H1 (cell line): ENCODE results near the gene KDR. TPM values are rescaled to one million over a fixed set of nuclear protein-coding genes. Genes with fewer than 3 reads are reported as not detected.

Experiments
- CTCF ChIA-PET: fragments of 300-600 bp; sonication (Branson Sonifier 250); formaldehyde crosslinking; loops from one replicate; lab custom pipeline; 2021; ENCODE audit not compliant: partially characterized antibody; lab: Charles Lee
- POLR2A ChIA-PET: fragments of 300-600 bp; sonication (Branson Sonifier 250); formaldehyde crosslinking; loops from one replicate; lab custom pipeline; 2021; ENCODE audit warnings: inconsistent platforms; ENCODE audit not compliant: partially characterized antibody; lab: Charles Lee
- DNase-seq, 2 experiments: peaks; one replicate each; pipeline versions ENCODE4 v3.0.0 to v3.0.0-alpha.2; 2010 to 2022; ENCODE audit warnings: low spot score in 2 of 2, low read depth in 1 of 2, mixed read lengths in 1 of 2
- FAIRE-seq: peaks from 2 replicates; lab custom pipeline; 2011; peaks lifted over from hg19 to GRCh38; lab: Jason Lieb, UNC
- H2AFZ ChIP-seq: 2 replicates; pipeline ENCODE4 v1.8.1; 2012; ENCODE audit warnings: low read length, inconsistent platforms
- H2AK5ac ChIP-seq: 2 replicates; pipeline ENCODE4 v1.6.1; 2013; ENCODE audit warnings: low read depth, low read length
- H2BK120ac ChIP-seq: replicated peaks from 2 replicates; pipeline ENCODE3; 2013; ENCODE audit warnings: low read depth, low read length, inconsistent platforms
- H2BK12ac ChIP-seq: 2 replicates; pipeline ENCODE4 v1.6.1; 2013; ENCODE audit warnings: low read depth, low read length
- H2BK15ac ChIP-seq: 2 replicates; pipeline ENCODE4 v1.6.1; 2013; ENCODE audit warnings: low read length
- H2BK20ac ChIP-seq: 2 replicates; pipeline ENCODE4 v1.6.1; 2013; ENCODE audit warnings: low read length
- H2BK5ac ChIP-seq: 2 replicates; pipeline ENCODE4 v1.6.1; 2013; ENCODE audit warnings: low read depth, low read length
- H3K14ac ChIP-seq: 2 replicates; pipeline ENCODE4 v1.6.1; 2013; ENCODE audit warnings: inconsistent platforms; ENCODE audit not compliant: insufficient read length
- H3K18ac ChIP-seq: 2 replicates; pipeline ENCODE4 v1.6.1; 2013; ENCODE audit warnings: low read length; ENCODE audit errors: extremely low read depth
- H3K23ac ChIP-seq: 2 replicates; pipeline ENCODE4 v1.6.1; 2013; ENCODE audit warnings: inconsistent platforms; ENCODE audit not compliant: insufficient read length
- H3K23me2 ChIP-seq: 2 replicates; pipeline ENCODE4 v1.6.1; 2013; ENCODE audit warnings: low read depth, low read length
- H3K27ac ChIP-seq: 2 replicates; pipeline ENCODE4 v1.6.1; 2011; ENCODE audit warnings: low read depth, low read length, inconsistent platforms
- H3K27me3 ChIP-seq, 4 experiments: replicated peaks in 1 of 4; 1 replicate in 1 of 4; 2 replicates in 3 of 4; pipeline versions ENCODE4 v1.6.1 to v1.8.1; 2011 to 2013; ENCODE audit warnings: low read length in 3 of 4, mild to moderate bottlenecking in 3 of 4, inconsistent platforms in 2 of 4, mixed read lengths in 2 of 4, moderate library complexity in 1 of 4; ENCODE audit not compliant: control insufficient read depth in 3 of 4, insufficient read depth in 3 of 4; ENCODE audit errors: extremely low read depth in 1 of 4
- H3K36me3 ChIP-seq, 4 experiments: 2 replicates each; pipeline versions ENCODE4 v1.6.1 to v1.8.1; 2011 to 2013; ENCODE audit warnings: mild to moderate bottlenecking in 4 of 4, low read length in 3 of 4, moderate library complexity in 2 of 4, control low read depth in 1 of 4, inconsistent platforms in 1 of 4; ENCODE audit not compliant: insufficient read depth in 4 of 4, control insufficient read depth in 2 of 4
- H3K4ac ChIP-seq: replicated peaks from 2 replicates; pipeline ENCODE3; 2013; ENCODE audit warnings: low read length, low read depth, mixed read lengths, inconsistent platforms; ENCODE audit not compliant: insufficient read length
- H3K4me1 ChIP-seq, 4 experiments: replicated peaks in 1 of 4; 1 replicate in 1 of 4; 2 replicates in 3 of 4; pipeline versions ENCODE4 v1.6.1 to v1.8.1; 2011 to 2013; ENCODE audit warnings: low read length in 3 of 4, inconsistent platforms in 2 of 4, mixed read lengths in 1 of 4; ENCODE audit not compliant: insufficient read depth in 4 of 4, control insufficient read depth in 3 of 4
- H3K4me2 ChIP-seq, 2 experiments: 2 replicates each; pipeline versions ENCODE4 v1.6.1 to v1.8.1; 2011 to 2013; ENCODE audit warnings: low read depth in 2 of 2, low read length in 2 of 2, control low read depth in 1 of 2, inconsistent platforms in 1 of 2, mild to moderate bottlenecking in 1 of 2; ENCODE audit not compliant: insufficient read depth in 1 of 2
- H3K4me3 ChIP-seq, 4 experiments: fragments of 200-600, 300-600 bp in 1 of 4; sonication (generic), shearing (Covaris generic), sonication (Bioruptor Twin) in 1 of 4; 2 replicates each; pipeline versions ENCODE4 v1.5.1 to v1.8.1; 2011 to 2016; ENCODE audit warnings: low read length in 4 of 4, low read depth in 3 of 4, control low read depth in 2 of 4, inconsistent platforms in 2 of 4, mild to moderate bottlenecking in 2 of 4, mixed read lengths in 1 of 4, moderate library complexity in 1 of 4; ENCODE audit not compliant: insufficient read depth in 2 of 4; ENCODE audit errors: extremely low read depth in 1 of 4
- H3K56ac ChIP-seq: replicated peaks from 2 replicates; pipeline ENCODE3; 2013; ENCODE audit warnings: low read depth, mild to moderate bottlenecking, mixed read lengths, low read length, inconsistent platforms; ENCODE audit not compliant: insufficient read length
- H3K79me1 ChIP-seq: 2 replicates; pipeline ENCODE4 v1.6.1; 2013; ENCODE audit warnings: low read depth, low read length, control low read depth
- H3K79me2 ChIP-seq, 2 experiments: 2 replicates each; pipeline versions ENCODE4 v1.6.1 to v1.8.1; 2012 to 2013; ENCODE audit warnings: low read length in 2 of 2, mild to moderate bottlenecking in 2 of 2, inconsistent platforms in 1 of 2; ENCODE audit not compliant: insufficient read depth in 2 of 2, control insufficient read depth in 1 of 2
- H3K9ac ChIP-seq, 4 experiments: replicated peaks in 1 of 4; 1 replicate in 1 of 4; 2 replicates in 3 of 4; pipeline versions ENCODE4 v1.6.1 to v1.8.1; 2011 to 2013; ENCODE audit warnings: low read depth in 3 of 4, low read length in 3 of 4, control low read depth in 2 of 4, mild to moderate bottlenecking in 2 of 4, moderate library complexity in 2 of 4, inconsistent platforms in 1 of 4; ENCODE audit errors: extremely low read depth in 1 of 4
- H3K9me3 ChIP-seq, 2 experiments: 2 replicates each; pipeline versions ENCODE4 v1.6.1 to v1.8.1; 2012 to 2013; ENCODE audit warnings: mild to moderate bottlenecking in 2 of 2, moderate library complexity in 2 of 2, control low read depth in 1 of 2, inconsistent platforms in 1 of 2, low read depth in 1 of 2, low read length in 1 of 2, mixed read lengths in 1 of 2; ENCODE audit not compliant: insufficient read depth in 2 of 2
- H4K20me1 ChIP-seq, 2 experiments: replicated peaks in 1 of 2; 2 replicates each; pipeline versions ENCODE3 to v1.8.1; 2011 to 2013; ENCODE audit warnings: inconsistent platforms in 2 of 2, low read length in 2 of 2, mild to moderate bottlenecking in 1 of 2; ENCODE audit not compliant: insufficient read depth in 2 of 2, control insufficient read depth in 1 of 2
- H4K5ac ChIP-seq: 2 replicates; pipeline ENCODE4 v1.6.1; 2013; ENCODE audit warnings: low read length, low read depth, mixed read lengths, inconsistent platforms; ENCODE audit not compliant: insufficient read length
- H4K8ac ChIP-seq: 2 replicates; pipeline ENCODE4 v1.8.0; 2013; ENCODE audit warnings: mild to moderate bottlenecking, moderate library complexity, low read length, inconsistent platforms; ENCODE audit not compliant: insufficient read depth; ENCODE audit errors: extremely low read depth
- H4K91ac ChIP-seq: replicated peaks from 2 replicates; pipeline ENCODE3; 2013; ENCODE audit warnings: low read length, mixed read lengths, inconsistent platforms; ENCODE audit not compliant: insufficient read length
- POLR2A ChIP-seq, 2 experiments: IDR thresholded peaks; 1 replicate in 1 of 2; 2 replicates in 1 of 2; pipeline ENCODE4 v1.6.1; 2011; ENCODE audit warnings: low read depth in 2 of 2, low read length in 2 of 2, mild to moderate bottlenecking in 2 of 2; ENCODE audit errors: control extremely low read depth in 1 of 2
- SP1 ChIP-seq: IDR thresholded peaks from 2 replicates; pipeline ENCODE4 v1.6.1; 2011; ENCODE audit warnings: low read depth, low read length
- SP4 ChIP-seq: IDR thresholded peaks from 2 replicates; pipeline ENCODE4 v1.6.1; 2012; ENCODE audit warnings: low read length, inconsistent platforms
- YY1 ChIP-seq: IDR thresholded peaks from 2 replicates; pipeline ENCODE4 v1.6.1; 2011; ENCODE audit warnings: low read depth, mild to moderate bottlenecking, low read length
- ZNF274 ChIP-seq: IDR thresholded peaks from 2 replicates; pipeline ENCODE4 v1.7.0; 2012; ENCODE audit warnings: low read length, borderline replicate concordance; ENCODE audit errors: extremely low read depth
- WGBS, 2 experiments: shearing (Covaris generic) in 1 of 2; methylation state at CpG; one replicate each; pipeline versions ENCODE4 v1.1.6 to v1.1.7; 2013 to 2015; ENCODE audit warnings: low lambda C conversion rate in 2 of 2, mixed read lengths in 2 of 2, inconsistent platforms in 1 of 2, low coverage in 1 of 2, missing lambda C conversion rate in 1 of 2; ENCODE audit not compliant: insufficient replicate concordance in 2 of 2, insufficient coverage in 1 of 2, insufficient read length in 1 of 2; ENCODE audit errors: extremely low coverage in 1 of 2, missing lambda C conversion rate in 1 of 2; 5-methylcytosine and 5-hydroxymethylcytosine counted together
- polyA plus RNA-seq, 7 experiments: library from polyadenylated mRNA; depleted of rRNA in 3 of 7; stranded (reverse) in 5 of 7; unstranded in 2 of 7; fragments of >200 nt in 5 of 7; fragments of 200-250 nt in 2 of 7; gene quantifications; 1 replicate in 5 of 7; 2 replicates in 1 of 7; 4 replicates in 1 of 7; pipeline versions ENCODE4 v1.2.1 to v1.2.3, GENCODE V29; 2011 to 2013; ENCODE audit warnings: missing spikeins in 2 of 7, mixed read lengths in 2 of 7
- total RNA-seq: library from RNA; stranded (reverse); fragmentation: NEBNext Ultra II Directional; extraction: Animal tissue kit (Norgen Biotek cat#: 25700); gene quantifications from 2 replicates; pipeline ENCODE4 v1.2.1, GENCODE V29; 2021

Gene KDR
- total and polyA plus RNA-seq, 2 of the 8 experiments (the other 6 are each of a cell fraction or from before 2014, with no cell fraction given): 69.3 to 106 TPM

DNA sequence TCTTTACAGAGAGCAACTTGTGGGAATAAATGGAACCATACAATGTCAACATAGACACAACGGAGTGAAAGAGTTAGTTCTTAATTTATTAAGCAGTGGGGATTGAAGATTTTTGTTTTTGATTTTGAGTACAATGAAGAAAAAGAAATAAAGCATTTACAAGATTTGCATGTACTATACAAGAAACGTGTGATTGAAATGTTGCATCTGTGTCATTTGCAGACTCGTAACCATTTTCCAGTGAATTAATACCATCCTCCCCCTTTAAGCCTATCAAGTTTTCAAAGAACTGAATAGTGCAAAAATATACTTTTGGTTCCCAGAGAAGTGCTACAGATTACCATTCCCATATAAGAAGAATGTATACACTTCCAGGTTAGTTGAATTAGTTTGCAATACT lies 8.6 kb upstream of the KDR start:
- no peak overlapping the region for H3K56ac ChIP-seq
- no peak overlapping the region for H2BK20ac ChIP-seq
- H3K36me3 ChIP-seq: no peaks in the 10 kb centered on the region
- H3K27ac ChIP-seq: no peak overlapping the region
- H2BK12ac ChIP-seq: no peak overlapping the region
- no peaks in the 10 kb centered on the region for H3K79me2 ChIP-seq
- no peak overlapping the region for H4K5ac ChIP-seq
- ChIA-PET CTCF (interaction anchor here (0.6 to 1.5 kb wide), 2 partner anchors 11 to 37 kb away, joined by 3 read pairs; no protein-coding TSS in a partner anchor), POLR2A (interaction anchor here (1.0 to 1.7 kb wide), 2 partner anchors 8 to 10 kb away, joined by 3 to 4 read pairs; partner anchors contain the start of gene KDR)
- H2BK120ac ChIP-seq: peak overlapping the region; percentile 65
- H3K14ac ChIP-seq: no peak overlapping the region
- no peak for TF ChIP-seq ZNF274
- TF ChIP-seq SP1: no peak
- TF ChIP-seq YY1: no peak
- no peak for TF ChIP-seq POLR2A (IDR thresholded peaks at IDR 0.05; ENCODE audit: control extremely low read depth in 1 of 2, low read depth in 2 of 2, low read length in 2 of 2)
- TF ChIP-seq SP4: no peak
- peaks cover 0 to 16% (median 1%) of the 10 kb centered on the region in 4 experiments; a peak in 4 of 7 replicates for H3K4me1 ChIP-seq
- no peak overlapping the region for H3K4ac ChIP-seq
- no peak overlapping the region for H3K9ac ChIP-seq
- H4K20me1 ChIP-seq: no peaks in the 10 kb centered on the region
- no peak for DNase-seq
- H3K23ac ChIP-seq: no peak overlapping the region
- H4K8ac ChIP-seq: no peak overlapping the region
- no peaks in the 10 kb centered on the region for H3K27me3 ChIP-seq
- H3K4me3 ChIP-seq: no peak overlapping the region
- no peak overlapping the region for H3K4me2 ChIP-seq
- H2AK5ac ChIP-seq: no peak overlapping the region
- whole genome bisulfite sequencing, 2 experiments: 82% methylated on average over 3 of the region's 3 CpGs; no CpG with 5 or more reads in 1 of the 2 experiments
- no peaks in the 10 kb centered on the region for H3K9me3 ChIP-seq
- H2BK5ac ChIP-seq: peak overlapping the region; percentile 93; the same call in 1 of the 2 replicates
- H3K79me1 ChIP-seq: no peaks in the 10 kb centered on the region
- no peak overlapping the region for H3K18ac ChIP-seq
- H2AFZ ChIP-seq: no peak overlapping the region
- H3K23me2 ChIP-seq: no peaks in the 10 kb centered on the region
- no peak overlapping the region for H2BK15ac ChIP-seq
- peak; percentile 13 for FAIRE-seq
- H4K91ac ChIP-seq: peak overlapping the region; percentile 75
